K562 (cell line): ENCODE measurements around the gene DLL4. TPM values are rescaled to one million over a fixed set of nuclear protein-coding genes. Genes with fewer than 3 reads are reported as not detected.

Experiments used
- CCNT2 ChIP-seq: IDR thresholded peaks from 2 replicates; pipeline ENCODE4 v1.6.1; 2011; ENCODE audit warnings: borderline replicate concordance, low read depth, mild to moderate bottlenecking, moderate library complexity, mixed read lengths, low read length; ENCODE audit not compliant: insufficient read length; ENCODE audit errors: extremely low read depth
- HDAC6 ChIP-seq: IDR thresholded peaks from 2 replicates; pipeline ENCODE4 v1.6.1; 2012; ENCODE audit warnings: low read depth, mild to moderate bottlenecking, control low read depth, inconsistent platforms, low read length, moderate library complexity
- HNRNPH1 ChIP-seq: fragments of 200-400 bp; formaldehyde crosslinking; optimal IDR thresholded peaks from 2 replicates; pipeline ENCODE3; 2017; ENCODE audit warnings: low read depth, mild to moderate bottlenecking, low read length, moderate library complexity
- HOXB6 ChIP-seq: fragments of 250-450 bp; sonication (Bioruptor Pico); IDR thresholded peaks from 2 replicates; pipeline ENCODE4 v1.5.1; 2022; ENCODE audit warnings: mild to moderate bottlenecking, borderline replicate concordance
- KDM1A ChIP-seq, 2 experiments: fragments of 450-650 bp; IDR thresholded peaks; 2 replicates each; pipeline ENCODE4 v1.6.1; 2016; ENCODE audit warnings: mild to moderate bottlenecking in 2 of 2
- KDM2B ChIP-seq: fragments of 250-450 bp; sonication (Bioruptor Pico); IDR thresholded peaks from 2 replicates; pipeline ENCODE4 v1.8.0; 2021; ENCODE audit warnings: mild to moderate bottlenecking, moderate library complexity
- NCOA1 ChIP-seq: fragments of 450-650 bp; IDR thresholded peaks from 2 replicates; pipeline ENCODE4 v1.6.1; 2016; ENCODE audit warnings: low read depth
- NCOA6 ChIP-seq: fragments of 450-650 bp; IDR thresholded peaks from 2 replicates; pipeline ENCODE4 v1.6.1; 2017; ENCODE audit warnings: mild to moderate bottlenecking
- PPARD ChIP-seq: fragments of 250-450 bp; sonication (Bioruptor Pico); IDR thresholded peaks from 2 replicates; pipeline ENCODE4 v1.8.0; 2022; ENCODE audit warnings: inconsistent platforms, mild to moderate bottlenecking, moderate library complexity
- RB1 ChIP-seq: fragments of 450-650 bp; IDR thresholded peaks from 2 replicates; pipeline ENCODE4 v1.6.1; 2017; ENCODE audit warnings: low read depth, mild to moderate bottlenecking
- SMARCA5 ChIP-seq: fragments of 450-650 bp; IDR thresholded peaks from 2 replicates; pipeline ENCODE4 v1.6.1; 2016
- SP1 ChIP-seq: sonication (generic); formaldehyde crosslinking; IDR thresholded peaks from 2 replicates; pipeline ENCODE4 v1.8.1; 2022; ENCODE audit warnings: mild to moderate bottlenecking, missing genetic modification reagents
- ZNF263 ChIP-seq: sonication (generic); formaldehyde crosslinking; IDR thresholded peaks from 2 replicates; pipeline ENCODE4 v1.8.0; 2022; ENCODE audit warnings: mild to moderate bottlenecking, missing genetic modification reagents, borderline replicate concordance
- ZNF695 ChIP-seq: fragments of 450-650 bp; formaldehyde crosslinking; IDR thresholded peaks from 2 replicates; pipeline ENCODE4 v1.4.0; 2020; ENCODE audit warnings: mild to moderate bottlenecking, moderate library complexity
- polyA plus RNA-seq, 8 experiments: library from polyadenylated mRNA; depleted of rRNA in 4 of 8; stranded (reverse) in 5 of 8; unstranded in 3 of 8; fragments of >200 nt; fragmentation: Nextera tagmentation in 2 of 8; fragmentation: Illumina TruSeq in 1 of 8; extraction: Ambion mirVana in 2 of 8; extraction: Trizol in 1 of 8; gene quantifications; 2 replicates each; pipeline versions ENCODE4 v1.2.1 to v1.2.3, GENCODE V29; 2011 to 2014; ENCODE audit warnings: inconsistent platforms in 1 of 8, missing spikeins in 1 of 8
- total RNA-seq, 7 experiments: library from RNA; depleted of rRNA in 6 of 7; stranded (reverse); fragments of >200 nt in 6 of 7; fragmentation: Illumina TruSeq in 2 of 7; extraction: Trizol in 2 of 7; gene quantifications; 2 replicates each; pipeline versions ENCODE4 v1.2.1 to v1.2.3, GENCODE V29; 2011 to 2021; ENCODE audit warnings: low replicate concordance in 1 of 7
- TF ChIP-seq, protein P1 (sequence below): sonication (generic); formaldehyde crosslinking; IDR thresholded peaks from 2 replicates; pipeline ENCODE4 v1.8.0; 2023; ENCODE audit warnings: missing genetic modification reagents, mild to moderate bottlenecking, borderline replicate concordance
- TF ChIP-seq, protein P2 (sequence below): fragments of 250-450 bp; sonication (Bioruptor Pico); IDR thresholded peaks from 2 replicates; pipeline ENCODE4 v1.5.0; 2021
- TF ChIP-seq, protein P3 (sequence below): sonication (generic); formaldehyde crosslinking; IDR thresholded peaks from 2 replicates; pipeline ENCODE4 v1.8.0; 2022; ENCODE audit warnings: mild to moderate bottlenecking, low read depth, missing genetic modification reagents
- TF ChIP-seq, protein P4 (sequence below), 2 experiments: IDR thresholded peaks; 2 replicates each; pipeline ENCODE4 v1.6.1; 2012; ENCODE audit warnings: improper control_type of control experiment in 2 of 2, low read depth in 2 of 2, low read length in 2 of 2, borderline replicate concordance in 1 of 2

Gene DLL4
- total and polyA plus RNA-seq, 9 of the 15 experiments (the other 6 are each of a cell fraction or from before 2014, with no cell fraction given) = 0.04 to 1.1 (median 0.41) TPM; not detected in 1

DNA sequence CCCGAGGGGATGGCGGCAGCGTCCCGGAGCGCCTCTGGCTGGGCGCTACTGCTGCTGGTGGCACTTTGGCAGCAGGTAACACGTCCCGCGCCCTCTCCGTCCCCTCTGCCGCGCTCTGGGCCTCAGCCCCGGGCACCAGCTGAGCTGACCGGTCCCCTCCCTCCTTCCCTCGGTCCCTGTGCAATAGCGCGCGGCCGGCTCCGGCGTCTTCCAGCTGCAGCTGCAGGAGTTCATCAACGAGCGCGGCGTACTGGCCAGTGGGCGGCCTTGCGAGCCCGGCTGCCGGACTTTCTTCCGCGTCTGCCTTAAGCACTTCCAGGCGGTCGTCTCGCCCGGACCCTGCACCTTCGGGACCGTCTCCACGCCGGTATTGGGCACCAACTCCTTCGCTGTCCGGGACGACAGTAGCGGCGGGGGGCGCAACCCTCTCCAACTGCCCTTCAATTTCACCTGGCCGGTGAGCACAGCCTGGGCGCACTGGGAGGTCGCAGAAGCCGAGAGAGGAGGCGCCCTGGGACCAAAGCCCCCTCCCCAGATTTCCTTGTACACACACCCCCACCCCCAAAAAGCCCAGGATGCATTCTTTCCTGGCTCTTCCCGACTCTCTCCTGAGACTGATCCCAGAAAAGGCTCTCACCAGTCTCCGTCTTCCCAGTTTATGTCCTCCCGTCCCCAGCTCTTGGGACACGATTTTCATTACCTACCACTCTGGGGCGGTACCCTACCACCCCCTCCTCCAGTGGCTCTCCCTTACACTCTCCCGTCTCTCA lies 705 bp downstream of the DLL4 start (continued):
- TF ChIP-seq, protein P1, sequence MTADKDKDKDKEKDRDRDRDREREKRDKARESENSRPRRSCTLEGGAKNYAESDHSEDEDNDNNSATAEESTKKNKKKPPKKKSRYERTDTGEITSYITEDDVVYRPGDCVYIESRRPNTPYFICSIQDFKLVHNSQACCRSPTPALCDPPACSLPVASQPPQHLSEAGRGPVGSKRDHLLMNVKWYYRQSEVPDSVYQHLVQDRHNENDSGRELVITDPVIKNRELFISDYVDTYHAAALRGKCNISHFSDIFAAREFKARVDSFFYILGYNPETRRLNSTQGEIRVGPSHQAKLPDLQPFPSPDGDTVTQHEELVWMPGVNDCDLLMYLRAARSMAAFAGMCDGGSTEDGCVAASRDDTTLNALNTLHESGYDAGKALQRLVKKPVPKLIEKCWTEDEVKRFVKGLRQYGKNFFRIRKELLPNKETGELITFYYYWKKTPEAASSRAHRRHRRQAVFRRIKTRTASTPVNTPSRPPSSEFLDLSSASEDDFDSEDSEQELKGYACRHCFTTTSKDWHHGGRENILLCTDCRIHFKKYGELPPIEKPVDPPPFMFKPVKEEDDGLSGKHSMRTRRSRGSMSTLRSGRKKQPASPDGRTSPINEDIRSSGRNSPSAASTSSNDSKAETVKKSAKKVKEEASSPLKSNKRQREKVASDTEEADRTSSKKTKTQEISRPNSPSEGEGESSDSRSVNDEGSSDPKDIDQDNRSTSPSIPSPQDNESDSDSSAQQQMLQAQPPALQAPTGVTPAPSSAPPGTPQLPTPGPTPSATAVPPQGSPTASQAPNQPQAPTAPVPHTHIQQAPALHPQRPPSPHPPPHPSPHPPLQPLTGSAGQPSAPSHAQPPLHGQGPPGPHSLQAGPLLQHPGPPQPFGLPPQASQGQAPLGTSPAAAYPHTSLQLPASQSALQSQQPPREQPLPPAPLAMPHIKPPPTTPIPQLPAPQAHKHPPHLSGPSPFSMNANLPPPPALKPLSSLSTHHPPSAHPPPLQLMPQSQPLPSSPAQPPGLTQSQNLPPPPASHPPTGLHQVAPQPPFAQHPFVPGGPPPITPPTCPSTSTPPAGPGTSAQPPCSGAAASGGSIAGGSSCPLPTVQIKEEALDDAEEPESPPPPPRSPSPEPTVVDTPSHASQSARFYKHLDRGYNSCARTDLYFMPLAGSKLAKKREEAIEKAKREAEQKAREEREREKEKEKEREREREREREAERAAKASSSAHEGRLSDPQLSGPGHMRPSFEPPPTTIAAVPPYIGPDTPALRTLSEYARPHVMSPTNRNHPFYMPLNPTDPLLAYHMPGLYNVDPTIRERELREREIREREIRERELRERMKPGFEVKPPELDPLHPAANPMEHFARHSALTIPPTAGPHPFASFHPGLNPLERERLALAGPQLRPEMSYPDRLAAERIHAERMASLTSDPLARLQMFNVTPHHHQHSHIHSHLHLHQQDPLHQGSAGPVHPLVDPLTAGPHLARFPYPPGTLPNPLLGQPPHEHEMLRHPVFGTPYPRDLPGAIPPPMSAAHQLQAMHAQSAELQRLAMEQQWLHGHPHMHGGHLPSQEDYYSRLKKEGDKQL = no peak
- TF ChIP-seq, protein P2, sequence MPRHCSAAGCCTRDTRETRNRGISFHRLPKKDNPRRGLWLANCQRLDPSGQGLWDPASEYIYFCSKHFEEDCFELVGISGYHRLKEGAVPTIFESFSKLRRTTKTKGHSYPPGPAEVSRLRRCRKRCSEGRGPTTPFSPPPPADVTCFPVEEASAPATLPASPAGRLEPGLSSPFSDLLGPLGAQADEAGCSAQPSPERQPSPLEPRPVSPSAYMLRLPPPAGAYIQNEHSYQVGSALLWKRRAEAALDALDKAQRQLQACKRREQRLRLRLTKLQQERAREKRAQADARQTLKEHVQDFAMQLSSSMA = no peak
- no peak for TF ChIP-seq PPARD (CRISPR knock-in tag)
- TF ChIP-seq NCOA6 = peak; percentile 61; the same call in 1 of the 2 replicates
- no peak for TF ChIP-seq SP1 (CRISPR knock-in tag)
- TF ChIP-seq CCNT2 = peak; percentile 51
- TF ChIP-seq HNRNPH1 = no peak
- TF ChIP-seq, protein P3, sequence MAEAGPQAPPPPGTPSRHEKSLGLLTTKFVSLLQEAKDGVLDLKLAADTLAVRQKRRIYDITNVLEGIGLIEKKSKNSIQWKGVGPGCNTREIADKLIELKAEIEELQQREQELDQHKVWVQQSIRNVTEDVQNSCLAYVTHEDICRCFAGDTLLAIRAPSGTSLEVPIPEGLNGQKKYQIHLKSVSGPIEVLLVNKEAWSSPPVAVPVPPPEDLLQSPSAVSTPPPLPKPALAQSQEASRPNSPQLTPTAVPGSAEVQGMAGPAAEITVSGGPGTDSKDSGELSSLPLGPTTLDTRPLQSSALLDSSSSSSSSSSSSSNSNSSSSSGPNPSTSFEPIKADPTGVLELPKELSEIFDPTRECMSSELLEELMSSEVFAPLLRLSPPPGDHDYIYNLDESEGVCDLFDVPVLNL (CRISPR knock-in tag) = 0 out of 2 replicates have a peak, but pooled peaks have one; percentile 31
- TF ChIP-seq, protein P4, sequence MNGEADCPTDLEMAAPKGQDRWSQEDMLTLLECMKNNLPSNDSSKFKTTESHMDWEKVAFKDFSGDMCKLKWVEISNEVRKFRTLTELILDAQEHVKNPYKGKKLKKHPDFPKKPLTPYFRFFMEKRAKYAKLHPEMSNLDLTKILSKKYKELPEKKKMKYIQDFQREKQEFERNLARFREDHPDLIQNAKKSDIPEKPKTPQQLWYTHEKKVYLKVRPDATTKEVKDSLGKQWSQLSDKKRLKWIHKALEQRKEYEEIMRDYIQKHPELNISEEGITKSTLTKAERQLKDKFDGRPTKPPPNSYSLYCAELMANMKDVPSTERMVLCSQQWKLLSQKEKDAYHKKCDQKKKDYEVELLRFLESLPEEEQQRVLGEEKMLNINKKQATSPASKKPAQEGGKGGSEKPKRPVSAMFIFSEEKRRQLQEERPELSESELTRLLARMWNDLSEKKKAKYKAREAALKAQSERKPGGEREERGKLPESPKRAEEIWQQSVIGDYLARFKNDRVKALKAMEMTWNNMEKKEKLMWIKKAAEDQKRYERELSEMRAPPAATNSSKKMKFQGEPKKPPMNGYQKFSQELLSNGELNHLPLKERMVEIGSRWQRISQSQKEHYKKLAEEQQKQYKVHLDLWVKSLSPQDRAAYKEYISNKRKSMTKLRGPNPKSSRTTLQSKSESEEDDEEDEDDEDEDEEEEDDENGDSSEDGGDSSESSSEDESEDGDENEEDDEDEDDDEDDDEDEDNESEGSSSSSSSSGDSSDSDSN (IDR thresholded peaks at IDR 0.05; ENCODE audit: borderline replicate concordance in 1 of 2, low read depth in 2 of 2, low read length in 2 of 2) = peak; percentile 85 to 94; a peak in 2 of 4 replicates
- peak; percentile 75; the same call in 1 of the 2 replicates for TF ChIP-seq HDAC6
- TF ChIP-seq RB1 = peak; percentile 17
- TF ChIP-seq KDM1A (IDR thresholded peaks at IDR 0.05) = no peak
- TF ChIP-seq KDM2B (CRISPR knock-in tag) = peak; percentile 77; the same call in 1 of the 2 replicates
- no peak for TF ChIP-seq ZNF695 (CRISPR knock-in tag)
- no peak for TF ChIP-seq SMARCA5
- peak; percentile 85 for TF ChIP-seq ZNF263 (CRISPR knock-in tag)
- no peak for TF ChIP-seq NCOA1
- no peak for TF ChIP-seq HOXB6 (CRISPR knock-in tag)
